HG03457 (cell line): ENCODE data around the gene OR5H14.
"Not testable (repeated sequence)": the region's sequence is repeated elsewhere in the genome, so short reads cannot be mapped to it uniquely, and the experiment has no call there.

Experiments
- ATAC-seq: cut with Tn5 transposase; IDR thresholded peaks from one replicate; pipeline ENCODE4 v1.9.1; 2021; ENCODE audit warnings: moderate number of reproducible peaks; ENCODE audit not compliant: unreplicated experiment

Gene OR5H14

GRCh38 chr3:98196293-98196692 is 49.0 kb downstream of the OR5H14 start:
- not testable (repeated sequence) for ATAC-seq

GRCh38 chr3:98199020-98199419 is 51.7 kb downstream of the OR5H14 start:
- ATAC-seq: no peak
